Adipocyte (in vitro differentiated cells): ENCODE measurements around the gene ADAM15.

Source experiments
- DNase-seq: peaks from one replicate; pipeline ENCODE4 v3.0.0-alpha.2; 2015; ENCODE audit warnings: low read depth
- H3K27me3 ChIP-seq: replicated peaks from 2 replicates; pipeline ENCODE4 v1.7.0; 2013; ENCODE audit warnings: mild to moderate bottlenecking, low read length, moderate library complexity; ENCODE audit not compliant: control insufficient read depth, insufficient read depth
- H3K36me3 ChIP-seq: 2 replicates; pipeline ENCODE4 v1.7.0; 2013; ENCODE audit warnings: low read length, mild to moderate bottlenecking, moderate library complexity; ENCODE audit not compliant: control insufficient read depth, insufficient read depth, severe bottlenecking
- H3K4me1 ChIP-seq: 2 replicates; pipeline ENCODE4 v1.7.0; 2013; ENCODE audit warnings: mild to moderate bottlenecking, low read length, moderate library complexity; ENCODE audit not compliant: control insufficient read depth, insufficient read depth
- H3K4me3 ChIP-seq: 2 replicates; pipeline ENCODE4 v1.7.0; 2013; ENCODE audit warnings: mild to moderate bottlenecking, low read length, moderate library complexity
- H3K9ac ChIP-seq: 2 replicates; pipeline ENCODE4 v1.7.0; 2013; ENCODE audit warnings: mild to moderate bottlenecking, low read length, moderate library complexity
- H3K9me3 ChIP-seq: 2 replicates; pipeline ENCODE4 v1.7.0; 2013; ENCODE audit warnings: mild to moderate bottlenecking, low read length, moderate library complexity; ENCODE audit not compliant: control insufficient read depth

ADAM15 gene

DNA sequence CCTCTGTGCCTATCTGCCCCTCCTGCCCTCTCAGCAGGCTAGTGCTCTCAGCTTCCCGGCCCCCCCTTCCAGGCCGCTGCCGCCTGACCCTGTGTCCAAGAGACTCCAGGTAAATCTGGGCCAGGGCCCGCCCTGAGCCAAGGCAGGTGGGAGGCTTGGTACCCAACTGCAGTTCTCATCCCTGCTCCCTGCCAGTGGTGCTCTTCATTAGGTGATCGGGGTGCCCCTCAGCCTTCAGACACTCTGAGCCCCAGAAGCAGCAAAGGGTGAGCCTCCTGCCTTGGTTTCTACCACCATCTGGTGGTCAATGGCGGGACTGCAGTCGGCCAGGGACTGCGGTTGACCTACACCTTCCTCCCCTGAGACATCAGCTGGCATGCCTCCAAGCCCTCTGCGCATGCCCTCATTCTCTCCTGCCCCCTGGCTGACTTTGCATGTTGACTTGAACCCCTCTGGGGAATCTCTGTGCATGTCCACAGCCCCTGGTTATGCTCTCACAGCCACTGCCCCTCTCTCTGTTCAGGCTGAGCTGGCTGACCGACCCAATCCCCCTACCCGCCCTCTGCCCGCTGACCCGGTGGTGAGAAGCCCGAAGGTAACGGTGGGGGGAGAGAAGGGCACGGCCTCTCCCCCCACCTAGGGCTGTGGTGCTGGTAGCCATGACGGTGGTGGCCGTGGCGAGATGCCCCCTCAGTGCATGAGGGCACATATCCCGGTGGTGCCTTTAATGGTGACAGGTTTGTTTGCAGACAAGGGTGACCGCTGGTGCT lies 10.4 kb downstream of the ADAM15 start:
- peaks cover 22% of the 10 kb centered on the region for H3K4me1 ChIP-seq
- no peaks in the 10 kb centered on the region for H3K27me3 ChIP-seq
- no peak overlapping the region for H3K9ac ChIP-seq
- H3K36me3 ChIP-seq = peaks cover 32% of the 10 kb centered on the region
- peak; percentile 87 for DNase-seq
- no peaks in the 10 kb centered on the region for H3K9me3 ChIP-seq
- no peak overlapping the region for H3K4me3 ChIP-seq

DNA sequence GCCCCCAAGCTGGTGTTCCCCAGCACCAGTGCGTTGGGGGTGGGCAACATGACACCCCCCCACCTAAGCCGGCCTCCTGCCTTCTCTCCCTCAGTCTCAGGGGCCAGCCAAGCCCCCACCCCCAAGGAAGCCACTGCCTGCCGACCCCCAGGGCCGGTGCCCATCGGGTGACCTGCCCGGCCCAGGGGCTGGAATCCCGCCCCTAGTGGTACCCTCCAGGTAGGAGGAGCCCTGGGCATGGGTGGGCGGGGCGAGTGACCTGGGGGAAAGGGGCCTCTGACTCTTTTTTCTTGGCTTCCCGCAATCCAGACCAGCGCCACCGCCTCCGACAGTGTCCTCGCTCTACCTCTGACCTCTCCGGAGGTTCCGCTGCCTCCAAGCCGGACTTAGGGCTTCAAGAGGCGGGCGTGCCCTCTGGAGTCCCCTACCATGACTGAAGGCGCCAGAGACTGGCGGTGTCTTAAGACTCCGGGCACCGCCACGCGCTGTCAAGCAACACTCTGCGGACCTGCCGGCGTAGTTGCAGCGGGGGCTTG lies 11.1 kb downstream of the ADAM15 start:
- Histone ChIP-seq H3K4me1 (peaks cover 22% of the 10 kb centered on the region), H3K27me3 (no peaks in the 10 kb centered on the region), H3K9me3 (no peaks in the 10 kb centered on the region), H3K36me3 (peaks cover 27% of the 10 kb centered on the region), H3K9ac (no peak overlapping the region), H3K4me3 (no peak overlapping the region)
- peak; percentile 37 for DNase-seq

- Histone ChIP-seq H3K9me3 (no peaks in the 10 kb centered on the region), H3K4me3 (peak overlapping the region; percentile 96), H3K36me3 (peaks cover 21% of the 10 kb centered on the region), H3K27me3 (no peaks in the 10 kb centered on the region), H3K9ac (peak overlapping the region; percentile 89), H3K4me1 (peaks cover 22% of the 10 kb centered on the region)
- DNase-seq = peak; percentile 55
These were observed 11.7 kb downstream of the ADAM15 start for GRCh38 chr1:155062702-155063411.

- Histone ChIP-seq H3K27me3 (no peaks in the 10 kb centered on the region), H3K36me3 (peaks cover 14% of the 10 kb centered on the region), H3K9ac (peak within 1 kb of the TSS; percentile 89), H3K9me3 (no peaks in the 10 kb centered on the region), H3K4me3 (peak within 1 kb of the TSS; percentile 96), H3K4me1 (peaks cover 22% of the 10 kb centered on the region)
- peak; percentile 94 for DNase-seq
These were observed 12.5 kb downstream of the ADAM15 start, which contains the start of gene EFNA4 for GRCh38 chr1:155063550-155064110. Gene EFNA4 (plus strand): TSS chr1:155063740. CDS start chr1:155063824, 84 bp downstream.

GRCh38 chr1:155064111-155064831 lies 13.2 kb downstream of the ADAM15 start:
- Histone ChIP-seq H3K36me3 (peaks cover 14% of the 10 kb centered on the region), H3K9ac (peak overlapping the region; percentile 89), H3K4me3 (peak overlapping the region; percentile 96), H3K9me3 (no peaks in the 10 kb centered on the region), H3K27me3 (no peaks in the 10 kb centered on the region), H3K4me1 (peaks cover 22% of the 10 kb centered on the region)
- DNase-seq = peak; percentile 72

DNA sequence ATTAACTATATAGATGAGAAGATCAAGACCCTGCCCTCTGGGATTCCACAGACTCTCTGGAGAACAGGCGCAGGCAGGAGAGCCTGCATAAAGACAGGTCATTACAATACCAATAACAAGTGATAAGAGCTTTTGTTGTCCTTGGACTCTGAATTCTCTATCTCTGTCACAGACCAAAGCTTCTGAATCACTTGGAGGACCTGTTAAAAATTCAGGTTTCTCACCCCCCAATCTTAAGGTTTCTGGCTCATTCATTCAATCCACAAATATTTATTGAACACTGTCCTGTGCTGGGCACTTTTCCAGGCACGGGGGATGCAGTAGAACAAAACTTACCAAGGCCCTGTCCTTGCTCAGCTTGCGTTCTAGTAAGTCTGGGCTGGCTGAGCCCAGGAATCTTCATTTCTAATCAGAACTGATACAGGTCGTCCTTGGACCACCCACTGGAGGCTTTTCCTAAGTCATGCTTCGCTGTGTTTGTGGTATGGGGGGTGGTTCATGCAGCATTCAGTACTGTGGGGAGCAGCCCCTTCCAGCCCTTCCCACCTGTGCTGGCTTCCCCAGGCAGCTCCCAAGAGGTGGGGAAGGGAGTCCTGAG lies 13.8 kb downstream of the ADAM15 start:
- Histone ChIP-seq H3K27me3 (no peaks in the 10 kb centered on the region), H3K4me1 (peaks cover 22% of the 10 kb centered on the region), H3K36me3 (peaks cover 10% of the 10 kb centered on the region), H3K9ac (no peak overlapping the region), H3K9me3 (no peaks in the 10 kb centered on the region), H3K4me3 (no peak overlapping the region)
- DNase-seq = no peak

- Histone ChIP-seq H3K9me3 (no peaks in the 10 kb centered on the region), H3K4me1 (peaks cover 22% of the 10 kb centered on the region), H3K36me3 (no peaks in the 10 kb centered on the region), H3K9ac (no peak overlapping the region), H3K27me3 (no peaks in the 10 kb centered on the region), H3K4me3 (no peak overlapping the region)
- DNase-seq = no peak
These were observed 15.7 kb downstream of the ADAM15 start for GRCh38 chr1:155066777-155067176.

DNA sequence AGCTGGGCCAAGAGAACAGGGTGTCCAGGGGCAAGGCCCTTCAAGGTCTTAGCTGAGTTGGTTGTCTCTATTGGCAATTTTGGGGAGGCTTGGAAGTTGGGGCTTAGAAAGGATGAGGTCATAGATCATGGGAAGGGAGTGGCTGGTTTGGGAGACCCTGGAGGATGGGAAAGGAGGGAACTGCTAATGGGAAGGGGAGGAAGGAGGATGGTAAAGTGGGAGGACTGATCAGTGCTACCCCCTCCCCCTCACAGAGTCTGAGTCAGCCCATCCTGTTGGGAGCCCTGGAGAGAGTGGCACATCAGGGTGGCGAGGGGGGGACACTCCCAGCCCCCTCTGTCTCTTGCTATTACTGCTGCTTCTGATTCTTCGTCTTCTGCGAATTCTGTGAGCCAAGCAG lies 17.5 kb downstream of the ADAM15 start:
- Histone ChIP-seq H3K4me3 (no peak overlapping the region), H3K27me3 (no peaks in the 10 kb centered on the region), H3K9ac (no peak overlapping the region), H3K9me3 (no peaks in the 10 kb centered on the region), H3K4me1 (peaks cover 12% of the 10 kb centered on the region), H3K36me3 (no peaks in the 10 kb centered on the region)
- no peak for DNase-seq

- H3K4me3 ChIP-seq = no peak overlapping the region
- peaks cover 2% of the 10 kb centered on the region for H3K27me3 ChIP-seq
- no peaks in the 10 kb centered on the region for H3K36me3 ChIP-seq
- DNase-seq = no peak
- H3K9ac ChIP-seq = no peak overlapping the region
- no peaks in the 10 kb centered on the region for H3K9me3 ChIP-seq
- H3K4me1 ChIP-seq = peaks cover 6% of the 10 kb centered on the region
These were observed 18.5 kb downstream of the ADAM15 start for GRCh38 chr1:155069551-155070157.

- no peak for DNase-seq
- Histone ChIP-seq H3K9ac (peak overlapping the region; percentile 85), H3K27me3 (peaks cover 8% of the 10 kb centered on the region), H3K4me3 (peak overlapping the region; percentile 84), H3K36me3 (no peaks in the 10 kb centered on the region), H3K4me1 (peaks cover 5% of the 10 kb centered on the region), H3K9me3 (no peaks in the 10 kb centered on the region)
These were observed 19.1 kb downstream of the ADAM15 start for GRCh38 chr1:155070158-155070621.
